Mammary epithelial cell (primary cell): Measurements from ENCODE around the gene KL.

Source experiments
- CTCF ChIP-seq, 2 donors: IDR thresholded peaks in 1 of 2; conservative IDR thresholded peaks in 1 of 2; 2 replicates each; pipeline ENCODE4 v1.5.1; 2011 to 2012; ENCODE audit warnings: inconsistent platforms in 2 of 2, low read length in 2 of 2, mild to moderate bottlenecking in 2 of 2, control low read depth in 1 of 2, low read depth in 1 of 2; ENCODE audit not compliant: insufficient read depth in 1 of 2; ENCODE audit errors: extremely low read depth in 1 of 2
- EZH2 ChIP-seq: IDR thresholded peaks from 2 replicates; pipeline ENCODE4 v1.6.1; 2012; ENCODE audit warnings: low read length, inconsistent platforms, borderline replicate concordance

DNA sequence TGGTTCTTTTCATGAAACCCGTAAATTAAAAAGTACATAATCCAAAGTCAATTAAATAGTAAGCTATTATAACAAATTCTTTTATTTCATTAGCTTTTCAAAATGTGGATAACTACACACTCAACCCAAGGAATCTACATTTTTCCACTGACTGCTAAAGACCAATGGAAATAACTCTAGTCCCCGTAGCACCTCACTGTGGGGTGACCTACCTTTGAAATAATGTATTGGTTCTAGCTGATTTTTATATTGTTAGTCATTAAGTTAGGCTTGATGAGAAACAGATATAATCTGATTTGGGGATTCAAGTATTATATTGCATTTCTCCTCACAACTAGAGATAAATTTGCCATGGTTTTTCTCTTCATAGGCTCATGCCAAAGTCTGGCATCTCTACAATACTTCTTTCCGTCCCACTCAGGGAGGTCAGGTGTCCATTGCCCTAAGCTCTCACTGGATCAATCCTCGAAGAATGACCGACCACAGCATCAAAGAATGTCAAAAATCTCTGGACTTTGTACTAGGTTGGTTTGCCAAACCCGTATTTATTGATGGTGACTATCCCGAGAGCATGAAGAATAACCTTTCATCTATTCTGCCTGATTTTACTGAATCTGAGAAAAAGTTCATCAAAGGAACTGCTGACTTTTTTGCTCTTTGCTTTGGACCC is 37.3 kb downstream of the KL start:
- no peak for TF ChIP-seq EZH2
- TF ChIP-seq CTCF (conservative IDR thresholded peaks at IDR 0.05 in 1 of 2, IDR thresholded peaks at IDR 0.05 in 1 of 2; ENCODE audit: extremely low read depth in 1 of 2, insufficient read depth in 1 of 2, low read depth in 1 of 2, low read length in 2 of 2), result no peak
